Activated naive CD8-positive, alpha-beta T cell treated with anti-CD3 and anti-CD28 coated beads, Interleukin-2, amount 10 ng/mL, durations not matched to agents 7 days and 5 days (primary cell): Measurements from ENCODE around the gene NDUFS7. TPM values are rescaled to one million over a fixed set of nuclear protein-coding genes. Genes with fewer than 3 reads are reported as not detected.

ENCODE experiments used
- ATAC-seq: fragments of 150-1000 bp; cut with Tn5 transposase; one replicate; pipeline ENCODE4 v1.10.0; 2021; ENCODE audit warnings: low read depth, moderate library complexity
- POLR2A ChIA-PET: fragments of 350-600 bp; sonication (Branson Sonifier 250); formaldehyde crosslinking; loops from one replicate; lab custom pipeline; 2021; ENCODE audit warnings: antibody characterized with exemption; lab: Charles Lee
- DNase-seq: peaks from one replicate; pipeline ENCODE4 v3.0.0; 2021
- H3K27ac Mint-ChIP-seq: one replicate; pipeline ENCODE4 v1.8.0; 2022; ENCODE audit warnings: mild to moderate bottlenecking, mixed read lengths
- H3K27me3 Mint-ChIP-seq: one replicate; pipeline ENCODE4 v1.8.0; 2022; ENCODE audit warnings: mild to moderate bottlenecking, moderate library complexity, mixed read lengths
- H3K36me3 Mint-ChIP-seq: one replicate; pipeline ENCODE4 v1.8.0; 2021; ENCODE audit warnings: mild to moderate bottlenecking, mixed read lengths
- H3K4me1 Mint-ChIP-seq: one replicate; pipeline ENCODE4 v1.8.0; 2021; ENCODE audit warnings: mixed read lengths
- H3K4me3 Mint-ChIP-seq: one replicate; pipeline ENCODE4 v1.8.0; 2022; ENCODE audit warnings: mild to moderate bottlenecking, moderate library complexity, mixed read lengths
- H3K9me3 Mint-ChIP-seq: one replicate; pipeline ENCODE4 v1.8.0; 2021; ENCODE audit warnings: mixed read lengths
- total RNA-seq, 2 experiments: library from RNA; stranded (reverse); gene quantifications; one replicate each; pipeline ENCODE4 v1.2.3, GENCODE V29; 2021

Gene NDUFS7
- total RNA-seq, 2 experiments from 2014 or later: 103 to 106 TPM

- Mint-ChIP-seq H3K9me3 (no peaks in the 10 kb centered on the region), H3K4me1 (peaks cover 36% of the 10 kb centered on the region), H3K36me3 (peaks cover 12% of the 10 kb centered on the region), H3K4me3 (peak overlapping the region; percentile 72), H3K27me3 (peaks cover 4% of the 10 kb centered on the region), H3K27ac (peak overlapping the region; percentile 82)
- ATAC-seq (peak; percentile 81), DNase-seq (peak; percentile 100)
- POLR2A ChIA-PET: no interaction called here
Measured at GRCh38 chr19:1406774-1407527, 23.2 kb downstream of the NDUFS7 start.

GRCh38 chr19:1407528-1408299 lies 24.0 kb downstream of the NDUFS7 start, which contains the start of gene DAZAP1:
Gene DAZAP1, plus strand, starts transcription at chr19:1407586. Its CDS starts 188 bp downstream, at chr19:1407774.
- Mint-ChIP-seq H3K27ac (peak within 1 kb of the TSS; percentile 82), H3K4me1 (peaks cover 38% of the 10 kb centered on the region), H3K36me3 (peaks cover 15% of the 10 kb centered on the region), H3K4me3 (peak within 1 kb of the TSS; percentile 94), H3K27me3 (peaks cover 3% of the 10 kb centered on the region), H3K9me3 (no peaks in the 10 kb centered on the region)
- peak; percentile 16 for ATAC-seq
- POLR2A ChIA-PET: no interaction called here
- DNase-seq: peak; percentile 70

DNA sequence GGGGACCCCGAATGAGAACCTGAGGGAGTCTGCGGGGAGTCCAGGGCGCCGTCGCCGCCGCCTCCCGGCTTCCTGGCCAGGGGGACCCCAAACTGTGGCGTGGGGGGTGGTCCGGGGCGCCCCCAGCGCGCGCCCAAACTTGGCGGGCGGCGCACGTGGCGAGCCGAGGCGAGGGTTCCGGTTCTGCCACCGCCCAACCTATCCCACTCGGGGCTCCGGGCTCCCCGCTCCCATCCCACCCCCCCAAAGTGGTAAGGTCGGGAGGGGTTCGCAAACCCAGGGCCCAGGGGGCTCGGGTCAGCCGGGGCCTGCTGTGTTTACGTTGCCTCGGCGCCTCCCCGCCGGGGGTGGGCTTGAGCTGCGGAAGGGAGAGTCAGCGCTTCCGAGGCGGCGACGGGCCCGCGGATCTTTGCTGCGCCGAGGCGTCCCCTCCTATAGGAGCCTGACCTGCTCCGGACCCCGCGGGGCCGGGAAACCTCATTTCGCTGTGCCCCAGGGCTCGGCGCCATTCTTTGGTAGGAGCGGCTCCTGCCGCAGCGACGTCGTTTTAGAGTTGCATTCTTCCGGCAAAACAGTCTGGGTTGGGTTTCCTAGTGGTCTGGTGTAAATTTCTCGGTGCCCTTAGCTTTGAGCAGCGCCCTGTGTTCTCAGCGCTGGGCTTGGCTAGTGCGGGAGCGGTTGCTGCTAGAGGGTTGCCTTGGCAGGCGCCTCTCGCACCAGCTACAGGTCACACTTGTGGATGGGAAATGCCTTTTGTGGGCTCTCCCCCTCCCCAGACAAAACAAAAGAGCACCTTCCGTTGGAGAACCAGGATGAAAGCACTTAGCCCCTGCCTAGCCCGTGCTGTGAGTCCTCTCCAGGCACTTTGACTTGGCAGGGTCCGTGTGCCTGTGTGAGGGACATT lies 24.8 kb downstream of the NDUFS7 start:
- Mint-ChIP-seq H3K27me3 (no peaks in the 10 kb centered on the region), H3K4me1 (peaks cover 36% of the 10 kb centered on the region), H3K36me3 (peaks cover 15% of the 10 kb centered on the region), H3K4me3 (peak overlapping the region; percentile 94), H3K9me3 (no peaks in the 10 kb centered on the region), H3K27ac (peak overlapping the region; percentile 94)
- POLR2A ChIA-PET: interaction anchor here (0.8 to 2.1 kb wide), 4 partner anchors 28 to 139 kb away, joined by 3 to 12 read pairs (median 8); partner anchors contain the start of gene CIRBP
- DNase-seq: peak; percentile 74
- peak; percentile 26 for ATAC-seq

- Mint-ChIP-seq H3K27me3 (no peaks in the 10 kb centered on the region), H3K4me1 (peaks cover 36% of the 10 kb centered on the region), H3K36me3 (peaks cover 15% of the 10 kb centered on the region), H3K4me3 (peak overlapping the region; percentile 94), H3K9me3 (no peaks in the 10 kb centered on the region), H3K27ac (peak overlapping the region; percentile 94)
- POLR2A ChIA-PET: interaction anchor here (0.8 to 2.1 kb wide), 6 partner anchors 10 to 140 kb away, joined by 3 to 12 read pairs (median 4); partner anchors contain the start of genes CIRBP and FAM174C
- ATAC-seq (no peak), DNase-seq (no peak)
Measured at GRCh38 chr19:1409204-1410005, 25.7 kb downstream of the NDUFS7 start.

GRCh38 chr19:1410136-1410786 lies 26.6 kb downstream of the NDUFS7 start:
- DNase-seq (no peak), ATAC-seq (no peak)
- H3K27ac Mint-ChIP-seq: peak overlapping the region; percentile 74
- H3K9me3 Mint-ChIP-seq: no peaks in the 10 kb centered on the region
- H3K36me3 Mint-ChIP-seq: peaks cover 17% of the 10 kb centered on the region
- peak overlapping the region; percentile 94 for H3K4me3 Mint-ChIP-seq
- no peaks in the 10 kb centered on the region for H3K27me3 Mint-ChIP-seq
- POLR2A ChIA-PET: interaction anchor here (1.3 to 2.1 kb wide), 4 partner anchors 9 to 135 kb away, joined by 4 to 12 read pairs (median 4); partner anchors contain the start of gene FAM174C
- peaks cover 39% of the 10 kb centered on the region for H3K4me1 Mint-ChIP-seq

GRCh38 chr19:1410789-1411188 lies 27.1 kb downstream of the NDUFS7 start:
- POLR2A ChIA-PET: interaction anchor here (1.4 kb wide), 2 partner anchors 27 to 136 kb away, joined by 4 read pairs; partner anchors contain the start of gene FAM174C
- no peak for DNase-seq
- Mint-ChIP-seq H3K9me3 (no peaks in the 10 kb centered on the region), H3K27ac (peak overlapping the region; percentile 74), H3K36me3 (peaks cover 17% of the 10 kb centered on the region), H3K27me3 (no peaks in the 10 kb centered on the region), H3K4me1 (peaks cover 39% of the 10 kb centered on the region), H3K4me3 (peak overlapping the region; percentile 94)
- no peak for ATAC-seq

- Mint-ChIP-seq H3K4me1 (peaks cover 37% of the 10 kb centered on the region), H3K27ac (peak overlapping the region; percentile 86), H3K36me3 (peaks cover 17% of the 10 kb centered on the region), H3K4me3 (peak overlapping the region; percentile 94), H3K27me3 (no peaks in the 10 kb centered on the region), H3K9me3 (no peaks in the 10 kb centered on the region)
- no peak for ATAC-seq
- POLR2A ChIA-PET: interaction anchor here (1.4 kb wide), 1 partner anchor 26 kb away, joined by 4 read pairs; no protein-coding TSS in a partner anchor
- peak; percentile 54 for DNase-seq
Measured at GRCh38 chr19:1411255-1412191, 27.8 kb downstream of the NDUFS7 start.

DNA sequence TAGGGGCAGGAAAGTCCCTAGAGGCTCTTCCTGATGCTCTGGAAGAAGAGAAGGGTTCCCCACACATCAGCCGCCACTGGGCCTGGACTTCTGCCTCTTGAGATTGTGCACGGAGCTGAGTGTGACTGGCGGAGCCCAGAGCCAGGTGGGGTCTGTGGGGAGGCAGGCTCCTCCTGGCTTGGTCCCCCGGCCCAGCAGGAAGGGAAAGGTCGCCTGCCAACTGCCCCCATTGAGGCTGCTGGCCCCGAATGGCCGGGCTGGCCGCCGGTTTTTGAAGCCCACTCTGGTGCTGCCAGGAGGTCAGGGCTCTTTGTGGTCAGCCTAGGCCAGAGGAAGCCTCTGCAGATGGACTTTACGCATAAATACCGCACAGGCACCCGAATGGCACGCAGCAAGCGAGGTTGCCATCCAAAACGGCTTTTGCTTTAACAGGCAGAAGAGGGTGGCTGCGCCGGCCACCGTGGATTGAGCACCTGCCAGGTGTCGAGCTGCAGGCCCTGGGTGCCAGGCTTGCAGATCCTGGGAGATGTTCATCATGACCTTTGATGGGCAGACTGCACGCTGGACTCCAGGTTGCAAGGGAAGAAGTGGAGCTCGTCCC lies 28.7 kb downstream of the NDUFS7 start:
- POLR2A ChIA-PET: interaction anchor here (0.6 to 1.1 kb wide), 2 partner anchors 24 to 25 kb away, joined by 3 to 4 read pairs; no protein-coding TSS in a partner anchor

GRCh38 chr19:1412995-1413800 lies 29.5 kb downstream of the NDUFS7 start:
- H3K36me3 Mint-ChIP-seq: peaks cover 21% of the 10 kb centered on the region
- POLR2A ChIA-PET: interaction anchor here (0.6 to 1.1 kb wide), 2 partner anchors 23 to 24 kb away, joined by 3 to 4 read pairs; no protein-coding TSS in a partner anchor
- DNase-seq: no peak
- H3K27me3 Mint-ChIP-seq: no peaks in the 10 kb centered on the region
- H3K27ac Mint-ChIP-seq: peak overlapping the region; percentile 42
- H3K4me3 Mint-ChIP-seq: no peak overlapping the region
- no peak for ATAC-seq
- peaks cover 38% of the 10 kb centered on the region for H3K4me1 Mint-ChIP-seq
- no peaks in the 10 kb centered on the region for H3K9me3 Mint-ChIP-seq

More for the DNA sequence above, 28.7 kb downstream of the NDUFS7 start:
- peaks cover 19% of the 10 kb centered on the region for H3K36me3 Mint-ChIP-seq
- no peak for DNase-seq
- no peaks in the 10 kb centered on the region for H3K27me3 Mint-ChIP-seq
- H3K27ac Mint-ChIP-seq: peak overlapping the region; percentile 86
- H3K9me3 Mint-ChIP-seq: no peaks in the 10 kb centered on the region
- peaks cover 36% of the 10 kb centered on the region for H3K4me1 Mint-ChIP-seq
- no peak for ATAC-seq
- peak overlapping the region; percentile 94 for H3K4me3 Mint-ChIP-seq
